ENCODE data around the gene ESRP2. TPM values are rescaled to one million over a fixed set of nuclear protein-coding genes. Genes with fewer than 3 reads are reported as not detected.
A peak's percentile ranks its signal among the peaks of the same experiment; 100 is the strongest.

Gene ESRP2
- total RNA-seq = under 1 TPM; 0.31 to 0.63 TPM

- no peaks in the 10 kb centered on the region for H3K9me3 Mint-ChIP-seq
- peaks cover 42% of the 10 kb centered on the region for H3K4me1 Mint-ChIP-seq (ENCODE audit: low read depth)
- peak within 1 kb of the TSS; percentile 28 for H3K27ac Mint-ChIP-seq
- no peaks in the 10 kb centered on the region for H3K36me3 Mint-ChIP-seq (ENCODE audit: insufficient read depth in 2 of 2)
- no peaks in the 10 kb centered on the region for H3K27me3 Mint-ChIP-seq (ENCODE audit: low read depth)
- peak within 1 kb of the TSS; percentile 87 to 94 for H3K4me3 Mint-ChIP-seq
- ATAC-seq (replicated peaks in 1 of 2) = no peak
- DNase-seq = no peak
Measured at GRCh38 chr16:68235887-68236136, at the start of gene ESRP2. Gene ESRP2, minus strand, starts transcription at chr16:68236127. Its CDS starts 82 bp downstream, at chr16:68236045.

- Mint-ChIP-seq H3K4me3 (peak overlapping the region; percentile 66 to 79), H3K9me3 (no peaks in the 10 kb centered on the region), H3K27ac (peak overlapping the region; percentile 68), H3K27me3 (ENCODE audit: low read depth) (no peaks in the 10 kb centered on the region), H3K4me1 (ENCODE audit: low read depth) (peaks cover 100% of the 10 kb centered on the region), H3K36me3 (ENCODE audit: insufficient read depth in 2 of 2) (peaks cover 12 to 36% of the 10 kb centered on the region in 2 donors)
- DNase-seq (no peak), ATAC-seq (replicated peaks in 1 of 2) (no peak)
Measured at GRCh38 chr16:68285683-68286082, 49.8 kb upstream of the ESRP2 start.

- H3K27ac Mint-ChIP-seq = peak overlapping the region; percentile 95
- DNase-seq (no peak), ATAC-seq (replicated peaks in 1 of 2) (no peak)
- H3K4me3 Mint-ChIP-seq = peak overlapping the region; percentile 48 to 66
- no peaks in the 10 kb centered on the region for H3K27me3 Mint-ChIP-seq (ENCODE audit: low read depth)
- no peaks in the 10 kb centered on the region for H3K9me3 Mint-ChIP-seq
- peaks cover 96% of the 10 kb centered on the region for H3K4me1 Mint-ChIP-seq (ENCODE audit: low read depth)
- H3K36me3 Mint-ChIP-seq (ENCODE audit: insufficient read depth in 2 of 2) = peaks cover 12 to 34% of the 10 kb centered on the region in 2 donors
Measured at GRCh38 chr16:68284847-68285246, 48.9 kb upstream of the ESRP2 start.

GRCh38 chr16:68283801-68284598 is 48.1 kb upstream of the ESRP2 start:
- Mint-ChIP-seq H3K9me3 (no peaks in the 10 kb centered on the region), H3K36me3 (ENCODE audit: insufficient read depth in 2 of 2) (peaks cover 12 to 39% of the 10 kb centered on the region in 2 donors), H3K27ac (peak overlapping the region; percentile 95), H3K27me3 (ENCODE audit: low read depth) (no peaks in the 10 kb centered on the region), H3K4me3 (peak overlapping the region; percentile 48 to 77), H3K4me1 (ENCODE audit: low read depth) (peaks cover 96% of the 10 kb centered on the region)
- DNase-seq (no peak), ATAC-seq (replicated peaks in 1 of 2) (peak; percentile 20 to 39)

- H3K4me1 Mint-ChIP-seq (ENCODE audit: low read depth) = peaks cover 90% of the 10 kb centered on the region
- DNase-seq (no peak), ATAC-seq (replicated peaks in 1 of 2) (no peak)
- H3K27ac Mint-ChIP-seq = peak overlapping the region; percentile 95
- no peaks in the 10 kb centered on the region for H3K9me3 Mint-ChIP-seq
- H3K36me3 Mint-ChIP-seq (ENCODE audit: insufficient read depth in 2 of 2) = peaks cover 12 to 39% of the 10 kb centered on the region in 2 donors
- H3K27me3 Mint-ChIP-seq (ENCODE audit: low read depth) = no peaks in the 10 kb centered on the region
- H3K4me3 Mint-ChIP-seq = peak overlapping the region; percentile 48 to 77
Measured at GRCh38 chr16:68283346-68283745, 47.4 kb upstream of the ESRP2 start.

- peak overlapping the region; percentile 0 to 44 for H3K4me3 Mint-ChIP-seq
- no peak for DNase-seq
- H3K27me3 Mint-ChIP-seq (ENCODE audit: low read depth) = no peaks in the 10 kb centered on the region
- no peaks in the 10 kb centered on the region for H3K9me3 Mint-ChIP-seq
- ATAC-seq (replicated peaks in 1 of 2) = no peak
- peaks cover 77% of the 10 kb centered on the region for H3K4me1 Mint-ChIP-seq (ENCODE audit: low read depth)
- H3K27ac Mint-ChIP-seq = peak overlapping the region; percentile 79
- peaks cover 10 to 30% of the 10 kb centered on the region in 2 donors for H3K36me3 Mint-ChIP-seq (ENCODE audit: insufficient read depth in 2 of 2)
Measured at GRCh38 chr16:68282064-68282452, 46.1 kb upstream of the ESRP2 start.

- Mint-ChIP-seq H3K9me3 (no peaks in the 10 kb centered on the region), H3K36me3 (ENCODE audit: insufficient read depth in 2 of 2) (peaks cover 8 to 26% of the 10 kb centered on the region in 2 donors), H3K27ac (peak overlapping the region; percentile 79), H3K27me3 (ENCODE audit: low read depth) (no peaks in the 10 kb centered on the region), H3K4me1 (ENCODE audit: low read depth) (peaks cover 76% of the 10 kb centered on the region), H3K4me3 (peak overlapping the region; percentile 0 to 44)
- ATAC-seq (replicated peaks in 1 of 2) = peak; percentile 47 to 67
- DNase-seq = no peak
Measured at GRCh38 chr16:68281368-68282063, 45.6 kb upstream of the ESRP2 start.

- peak overlapping the region; percentile 82 for H3K27ac Mint-ChIP-seq
- DNase-seq (no peak), ATAC-seq (replicated peaks in 1 of 2) (no peak)
- peaks cover 76% of the 10 kb centered on the region for H3K4me1 Mint-ChIP-seq (ENCODE audit: low read depth)
- no peak overlapping the region for H3K4me3 Mint-ChIP-seq
- H3K36me3 Mint-ChIP-seq (ENCODE audit: insufficient read depth in 2 of 2) = peaks cover 6 to 22% of the 10 kb centered on the region in 2 donors
- H3K27me3 Mint-ChIP-seq (ENCODE audit: low read depth) = no peaks in the 10 kb centered on the region
- no peaks in the 10 kb centered on the region for H3K9me3 Mint-ChIP-seq
Measured at GRCh38 chr16:68279726-68280558, 44.0 kb upstream of the ESRP2 start.

- ATAC-seq (replicated peaks in 1 of 2) = peak in 1 of 2 donors; percentile 2
- H3K27ac Mint-ChIP-seq = peak overlapping the region; percentile 95
Measured at GRCh38 chr16:68276223-68276622, 40.3 kb upstream of the ESRP2 start.

GRCh38 chr16:68275611-68276191 is 39.8 kb upstream of the ESRP2 start:
- no peaks in the 10 kb centered on the region for H3K9me3 Mint-ChIP-seq
- peaks cover 76% of the 10 kb centered on the region for H3K4me1 Mint-ChIP-seq (ENCODE audit: low read depth)
- ATAC-seq (replicated peaks in 1 of 2) = peak; percentile 89 to 90
- H3K27ac Mint-ChIP-seq = peak overlapping the region; percentile 95
- peaks cover 12 to 35% of the 10 kb centered on the region in 2 donors for H3K36me3 Mint-ChIP-seq (ENCODE audit: insufficient read depth in 2 of 2)
- peak; percentile 55 to 66 for DNase-seq
- peak overlapping the region; percentile 42 to 53 for H3K4me3 Mint-ChIP-seq
- H3K27me3 Mint-ChIP-seq (ENCODE audit: low read depth) = no peaks in the 10 kb centered on the region

More at GRCh38 chr16:68276223-68276622, 40.3 kb upstream of the ESRP2 start:
- DNase-seq = no peak
- H3K27me3 Mint-ChIP-seq (ENCODE audit: low read depth) = no peaks in the 10 kb centered on the region
- peaks cover 76% of the 10 kb centered on the region for H3K4me1 Mint-ChIP-seq (ENCODE audit: low read depth)
- H3K9me3 Mint-ChIP-seq = no peaks in the 10 kb centered on the region
- H3K4me3 Mint-ChIP-seq = peak overlapping the region; percentile 42 to 53
- H3K36me3 Mint-ChIP-seq (ENCODE audit: insufficient read depth in 2 of 2) = peaks cover 12 to 33% of the 10 kb centered on the region in 2 donors

- Mint-ChIP-seq H3K36me3 (ENCODE audit: insufficient read depth in 2 of 2) (peaks cover 12 to 30% of the 10 kb centered on the region in 2 donors), H3K4me1 (ENCODE audit: low read depth) (peaks cover 80% of the 10 kb centered on the region), H3K27ac (peak overlapping the region; percentile 88), H3K27me3 (ENCODE audit: low read depth) (no peaks in the 10 kb centered on the region), H3K4me3 (peak overlapping the region; percentile 78 to 84), H3K9me3 (no peaks in the 10 kb centered on the region)
- DNase-seq = no peak
- no peak for ATAC-seq (replicated peaks in 1 of 2)
Measured at GRCh38 chr16:68274441-68274840, 38.5 kb upstream of the ESRP2 start.

GRCh38 chr16:68273896-68274295 is 38.0 kb upstream of the ESRP2 start:
- Mint-ChIP-seq H3K36me3 (ENCODE audit: insufficient read depth in 2 of 2) (peaks cover 15 to 33% of the 10 kb centered on the region in 2 donors), H3K9me3 (no peaks in the 10 kb centered on the region)
- DNase-seq = no peak

More at GRCh38 chr16:68273896-68274295, 38.0 kb upstream of the ESRP2 start:
- no peak for ATAC-seq (replicated peaks in 1 of 2)
- peaks cover 81% of the 10 kb centered on the region for H3K4me1 Mint-ChIP-seq (ENCODE audit: low read depth)
- peak overlapping the region; percentile 78 to 84 for H3K4me3 Mint-ChIP-seq
- H3K27ac Mint-ChIP-seq = peak overlapping the region; percentile 88
- no peaks in the 10 kb centered on the region for H3K27me3 Mint-ChIP-seq (ENCODE audit: low read depth)

All from activated T-cell treated with anti-CD3 and anti-CD28 coated beads, Interleukin-2, amount 50 U/mL, for 72 hours (primary cell).